CD4-positive, CD25-positive, alpha-beta regulatory T cell (primary cell): Measurements from ENCODE around the gene CCDC187. TPM values are rescaled to one million over a fixed set of nuclear protein-coding genes. Genes with fewer than 3 reads are reported as not detected.

Experiments used
- ATAC-seq, 2 donors: fragments of 150-1000 bp; cut with Tn5 transposase; one replicate each; pipeline ENCODE4 v1.10.0; 2021; ENCODE audit warnings: low read depth in 2 of 2, moderate number of reproducible peaks in 2 of 2, moderate library complexity in 1 of 2
- DNase-seq, 3 donors: peaks; one replicate each; pipeline versions ENCODE4 v3.0.0 to v3.0.0-alpha.2; 2012 to 2022; ENCODE audit warnings: mixed read lengths in 1 of 3
- H3K27ac ChIP-seq: one replicate; pipeline ENCODE4 v1.7.0; 2013; ENCODE audit warnings: mild to moderate bottlenecking, low read length; ENCODE audit not compliant: insufficient read depth, poor library complexity, severe bottlenecking
- H3K27me3 ChIP-seq: one replicate; pipeline ENCODE4 v1.7.0; 2013; ENCODE audit warnings: low read length; ENCODE audit not compliant: control insufficient read depth, insufficient read depth
- H3K36me3 ChIP-seq: one replicate; pipeline ENCODE4 v1.7.0; 2013; ENCODE audit warnings: mild to moderate bottlenecking, low read length, moderate library complexity; ENCODE audit not compliant: control insufficient read depth, insufficient read depth
- H3K4me1 ChIP-seq: 2 replicates; pipeline ENCODE4 v1.7.0; 2013; ENCODE audit warnings: mild to moderate bottlenecking, low read length; ENCODE audit not compliant: insufficient read depth, control insufficient read depth, poor library complexity, severe bottlenecking
- H3K4me3 ChIP-seq: one replicate; pipeline ENCODE4 v1.7.0; 2013; ENCODE audit warnings: low read depth, mild to moderate bottlenecking, low read length, moderate library complexity
- H3K9me3 ChIP-seq, 2 experiments: 1 replicate in 1 of 2; 2 replicates in 1 of 2; pipeline ENCODE4 v1.7.0; 2013; ENCODE audit warnings: low read length in 2 of 2, mild to moderate bottlenecking in 1 of 2, moderate library complexity in 1 of 2; ENCODE audit not compliant: control insufficient read depth in 2 of 2
- H3K27ac Mint-ChIP-seq, 3 donors: one replicate each; pipeline ENCODE4 v1.8.0; 2020 to 2022; ENCODE audit warnings: mild to moderate bottlenecking in 3 of 3, mixed read lengths in 3 of 3, moderate library complexity in 2 of 3
- H3K27me3 Mint-ChIP-seq: one replicate; pipeline ENCODE4 v1.8.0; 2022; ENCODE audit warnings: mild to moderate bottlenecking, mixed read lengths
- H3K36me3 Mint-ChIP-seq: one replicate; pipeline ENCODE4 v1.8.0; 2020; ENCODE audit warnings: mixed read lengths
- H3K4me1 Mint-ChIP-seq, 4 donors: one replicate each; pipeline ENCODE4 v1.8.0; 2020 to 2022; ENCODE audit warnings: mixed read lengths in 4 of 4, mild to moderate bottlenecking in 1 of 4
- H3K4me3 Mint-ChIP-seq, 4 donors: one replicate each; pipeline ENCODE4 v1.8.0; 2020 to 2022; ENCODE audit warnings: mild to moderate bottlenecking in 4 of 4, mixed read lengths in 4 of 4, moderate library complexity in 3 of 4
- H3K9me3 Mint-ChIP-seq, 7 donors: one replicate each; pipeline ENCODE4 v1.8.0; 2020 to 2022; ENCODE audit warnings: mixed read lengths in 7 of 7, mild to moderate bottlenecking in 3 of 7, moderate library complexity in 2 of 7
- polyA plus RNA-seq, 4 donors: library from polyadenylated mRNA; unstranded; fragments of 300-500 nt; fragmentation: Illumina TruSeq; gene quantifications; one replicate each; pipeline ENCODE4 v1.2.3, GENCODE V29; 2021
- total RNA-seq: library from RNA; stranded (reverse); gene quantifications from one replicate; pipeline ENCODE4 v1.2.3, GENCODE V29; 2022

The CCDC187 gene
- total and polyA plus RNA-seq, 5 donors from 2014 or later, result not detected

DNA sequence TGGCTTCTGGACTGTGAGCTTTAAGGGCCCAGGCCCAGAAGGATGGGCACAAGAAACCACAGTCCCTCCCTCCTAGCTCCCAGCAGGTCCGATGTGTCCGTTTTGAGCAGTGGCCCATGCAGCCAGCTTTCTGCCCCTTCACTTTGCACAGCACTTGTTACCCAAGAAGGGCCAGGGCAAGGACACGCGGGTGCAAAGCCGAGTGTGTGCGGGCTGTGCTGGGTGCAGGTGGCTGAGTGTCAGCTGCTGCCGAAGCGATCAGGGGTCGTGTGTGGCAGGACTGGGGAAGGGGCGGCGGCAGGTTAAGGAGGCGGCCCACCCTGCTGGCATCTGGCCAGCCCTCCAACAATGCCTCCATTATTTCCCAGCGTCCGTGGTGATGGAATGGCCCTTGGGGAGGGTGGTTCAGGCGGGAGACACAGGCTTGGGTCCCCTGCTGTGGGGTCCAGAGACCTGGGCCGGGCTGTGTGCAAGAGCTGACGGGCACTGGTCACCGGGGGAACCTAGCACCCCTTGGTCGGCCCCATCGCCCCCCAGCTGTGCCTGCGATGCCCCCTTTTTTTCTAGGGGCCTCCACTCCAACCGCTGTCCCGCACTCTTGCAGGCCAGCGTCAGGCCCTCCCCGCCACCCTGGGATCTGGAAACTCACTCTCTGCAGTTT lies 99.6 kb downstream of the CCDC187 start:
- H3K4me1 ChIP-seq, result no peaks in the 10 kb centered on the region
- Mint-ChIP-seq H3K27me3 (peaks cover 30% of the 10 kb centered on the region), H3K36me3 (peaks cover 23% of the 10 kb centered on the region), H3K4me3 (peak overlapping the region in 1 of 4 donors; percentile 28), H3K9me3 (peaks cover 0 to 1% (median 0%) of the 10 kb centered on the region in 7 donors), H3K4me1 (peaks cover 0 to 2% (median 0%) of the 10 kb centered on the region in 4 donors), H3K27ac (no peak overlapping the region)
- H3K36me3 ChIP-seq, result peaks cover 9% of the 10 kb centered on the region
- no peak overlapping the region for H3K27ac ChIP-seq
- no peaks in the 10 kb centered on the region for H3K9me3 ChIP-seq
- H3K27me3 ChIP-seq, result no peaks in the 10 kb centered on the region
- no peak overlapping the region for H3K4me3 ChIP-seq
- DNase-seq (no peak), ATAC-seq (no peak)

DNA sequence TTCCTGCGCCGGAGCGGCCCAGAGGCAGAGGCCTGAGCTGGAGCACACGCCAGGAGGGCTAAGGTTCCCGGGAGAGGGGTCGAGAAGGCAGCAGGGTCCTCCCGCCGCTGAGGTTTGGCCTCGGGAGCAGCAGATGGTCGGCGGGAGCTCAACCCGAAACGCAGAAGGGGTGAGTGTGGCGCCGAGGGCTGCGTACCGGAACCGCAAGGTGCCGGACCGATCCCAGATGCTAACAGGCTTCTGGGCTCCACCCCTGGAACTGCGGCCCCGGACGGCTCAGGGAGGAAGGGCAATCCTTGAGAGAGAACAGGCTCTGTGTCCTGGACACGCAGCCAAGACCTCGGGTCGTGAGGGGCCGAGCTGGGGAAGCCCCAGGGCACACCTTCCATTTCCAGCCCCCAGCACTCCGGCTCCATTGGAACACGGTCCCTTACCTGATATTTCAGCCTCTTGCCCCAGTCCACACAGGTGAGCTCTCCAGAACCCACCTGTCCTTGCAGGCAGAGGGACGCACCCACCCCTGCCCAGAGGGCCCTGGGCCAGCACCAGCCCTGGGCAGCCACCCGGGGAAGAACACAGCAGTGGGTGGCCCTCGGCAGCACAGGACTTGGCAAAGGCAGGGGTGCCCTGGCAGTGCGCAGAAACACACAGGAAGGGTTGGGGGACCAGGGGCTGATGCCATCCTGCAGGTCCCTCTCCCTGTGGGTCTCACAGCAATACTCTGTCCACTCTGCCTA lies 100.3 kb downstream of the CCDC187 start:
- Mint-ChIP-seq H3K27me3 (peaks cover 31% of the 10 kb centered on the region), H3K27ac (peak overlapping the region in 1 of 3 donors; percentile 38), H3K4me3 (no peak overlapping the region), H3K4me1 (peaks cover 0 to 2% (median 0%) of the 10 kb centered on the region in 4 donors), H3K36me3 (peaks cover 19% of the 10 kb centered on the region), H3K9me3 (no peaks in the 10 kb centered on the region)
- H3K4me1 ChIP-seq, result no peaks in the 10 kb centered on the region
- H3K27me3 ChIP-seq, result no peaks in the 10 kb centered on the region
- no peaks in the 10 kb centered on the region for H3K9me3 ChIP-seq
- H3K4me3 ChIP-seq, result no peak overlapping the region
- H3K36me3 ChIP-seq, result peaks cover 3% of the 10 kb centered on the region
- DNase-seq (no peak), ATAC-seq (no peak)
- H3K27ac ChIP-seq, result no peak overlapping the region

DNA sequence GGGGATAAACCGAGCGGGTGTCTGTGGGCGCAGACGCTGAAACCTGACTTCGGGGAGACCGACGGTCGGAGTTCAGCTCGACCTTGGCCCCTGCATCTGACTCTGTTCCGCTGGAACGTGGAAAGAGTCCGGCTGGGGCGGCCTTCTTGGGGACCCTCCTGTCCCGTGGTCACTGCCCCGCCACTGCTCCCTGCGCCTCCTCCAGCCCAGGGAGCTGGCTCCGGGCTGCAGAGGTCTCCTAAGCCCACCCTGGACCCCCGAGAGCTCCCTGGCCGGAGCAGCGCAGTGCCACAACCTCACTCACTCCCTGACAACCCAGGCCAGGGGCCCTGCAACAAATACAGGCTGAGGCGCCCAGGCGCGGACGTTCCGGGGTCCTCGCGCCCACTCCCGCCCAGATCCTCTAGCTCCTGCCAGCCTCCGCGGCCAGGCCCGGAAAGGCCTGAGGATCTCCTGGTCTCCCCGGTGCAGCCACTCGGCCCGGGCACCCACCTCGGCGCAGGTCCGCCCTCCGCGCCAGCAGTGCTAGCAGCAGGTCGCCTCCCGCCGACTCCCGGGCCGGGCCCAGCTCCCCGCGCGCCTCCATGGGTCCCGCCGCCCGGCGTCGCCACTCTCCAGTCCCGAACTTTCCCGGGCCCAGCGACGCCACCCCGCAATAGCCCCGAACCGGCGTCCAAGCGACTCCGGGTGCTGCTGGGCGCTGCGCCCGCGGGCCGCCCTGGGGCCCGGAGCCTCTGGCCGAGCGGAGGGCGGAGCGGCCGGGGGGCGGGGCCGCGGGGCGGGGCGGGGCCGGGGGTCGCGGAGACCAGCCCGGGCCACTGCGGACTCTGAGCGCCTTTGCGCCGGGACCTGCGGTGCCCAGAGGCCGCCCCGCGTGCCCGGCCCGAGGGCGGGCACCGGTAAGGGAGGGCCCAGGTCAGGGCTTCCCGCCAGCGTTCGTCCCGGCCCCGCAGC lies 101.2 kb downstream of the CCDC187 start:
- Histone ChIP-seq H3K4me3 (no peak overlapping the region), H3K27me3 (no peaks in the 10 kb centered on the region), H3K27ac (no peak overlapping the region), H3K36me3 (no peaks in the 10 kb centered on the region), H3K9me3 (no peaks in the 10 kb centered on the region), H3K4me1 (no peaks in the 10 kb centered on the region)
- Mint-ChIP-seq H3K36me3 (peaks cover 14% of the 10 kb centered on the region), H3K27ac (no peak overlapping the region), H3K27me3 (peaks cover 39% of the 10 kb centered on the region), H3K4me3 (no peak overlapping the region), H3K9me3 (no peaks in the 10 kb centered on the region), H3K4me1 (peaks cover 0 to 4% (median 0%) of the 10 kb centered on the region in 4 donors)
- ATAC-seq (no peak), DNase-seq (no peak)

DNA sequence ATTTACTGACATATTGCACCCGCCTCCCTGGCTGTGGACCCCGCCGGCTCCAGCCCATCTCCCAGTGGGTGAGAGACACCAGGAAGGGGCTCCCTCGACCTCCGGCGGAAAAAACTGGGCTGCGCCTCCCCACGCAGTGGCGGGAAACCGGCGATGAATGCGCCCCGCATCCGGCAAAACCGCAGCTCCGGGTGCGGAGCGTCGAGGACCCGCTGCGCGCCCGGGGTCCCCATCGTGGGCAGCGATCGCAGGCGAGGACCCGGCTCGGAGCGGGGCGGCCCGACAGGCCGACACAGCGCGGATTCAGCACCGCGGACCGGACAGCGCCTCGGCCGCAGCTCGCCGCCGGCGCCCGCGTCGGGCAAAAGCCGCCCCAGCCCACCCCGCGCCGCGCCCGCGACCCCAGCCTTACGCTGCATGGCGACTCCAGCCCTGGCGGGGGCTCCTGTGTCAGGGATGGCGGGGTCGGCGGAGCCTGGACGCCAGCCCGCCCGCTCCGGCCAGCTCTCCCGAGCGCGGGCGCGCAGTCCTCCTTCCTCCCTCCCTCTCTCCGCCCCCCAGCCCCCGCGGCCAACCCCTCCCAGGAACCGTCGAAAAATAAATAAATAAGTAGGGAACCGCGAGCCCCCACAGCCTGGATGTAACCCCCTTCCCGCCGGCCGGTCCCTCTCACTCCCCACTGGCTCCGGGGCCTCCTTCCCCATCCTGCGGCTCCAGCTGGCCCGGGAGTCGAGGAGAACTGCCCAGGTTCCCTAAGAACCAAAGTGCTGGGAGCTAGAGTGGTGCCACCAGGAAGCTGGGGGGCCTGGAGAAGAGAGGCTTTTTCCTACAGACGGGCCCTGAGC lies 102.1 kb downstream of the CCDC187 start:
- Histone ChIP-seq H3K4me3 (no peak overlapping the region), H3K36me3 (no peaks in the 10 kb centered on the region), H3K9me3 (no peaks in the 10 kb centered on the region), H3K27me3 (no peaks in the 10 kb centered on the region), H3K27ac (no peak overlapping the region), H3K4me1 (no peaks in the 10 kb centered on the region)
- DNase-seq, result no peak
- Mint-ChIP-seq H3K9me3 (no peaks in the 10 kb centered on the region), H3K27ac (no peak overlapping the region), H3K36me3 (peaks cover 8% of the 10 kb centered on the region), H3K4me1 (peaks cover 0 to 4% (median 0%) of the 10 kb centered on the region in 4 donors), H3K27me3 (peaks cover 46% of the 10 kb centered on the region), H3K4me3 (no peak overlapping the region)
- ATAC-seq, result no peak

DNA sequence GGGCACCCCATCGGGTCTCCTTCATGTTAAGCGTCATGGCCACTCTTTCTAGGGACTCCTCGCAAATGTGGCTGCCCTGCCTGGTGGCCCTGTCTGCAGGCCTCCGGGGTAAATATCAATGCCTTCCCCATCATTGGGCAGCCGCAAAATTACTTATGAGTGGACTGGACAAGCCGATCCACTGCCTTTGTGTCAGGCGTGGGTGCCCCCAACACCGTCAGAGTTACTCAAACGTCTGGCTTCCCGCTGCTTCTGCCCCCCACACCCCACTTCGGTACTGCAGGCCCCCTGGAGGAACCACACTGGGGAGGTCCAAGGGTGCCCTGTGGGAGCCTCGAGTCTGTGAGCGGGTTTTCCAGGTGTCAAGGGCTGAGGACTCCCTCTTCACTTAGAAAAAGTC lies 102.7 kb downstream of the CCDC187 start:
- Mint-ChIP-seq H3K4me3 (no peak overlapping the region), H3K4me1 (peaks cover 0 to 10% (median 0%) of the 10 kb centered on the region in 4 donors), H3K9me3 (no peaks in the 10 kb centered on the region), H3K27ac (no peak overlapping the region), H3K27me3 (peaks cover 47% of the 10 kb centered on the region), H3K36me3 (peaks cover 3% of the 10 kb centered on the region)
- no peaks in the 10 kb centered on the region for H3K9me3 ChIP-seq
- ATAC-seq (no peak), DNase-seq (no peak)
- H3K36me3 ChIP-seq, result no peaks in the 10 kb centered on the region
- H3K4me1 ChIP-seq, result no peaks in the 10 kb centered on the region
- H3K27ac ChIP-seq, result no peak overlapping the region
- H3K4me3 ChIP-seq, result no peak overlapping the region
- no peaks in the 10 kb centered on the region for H3K27me3 ChIP-seq

DNA sequence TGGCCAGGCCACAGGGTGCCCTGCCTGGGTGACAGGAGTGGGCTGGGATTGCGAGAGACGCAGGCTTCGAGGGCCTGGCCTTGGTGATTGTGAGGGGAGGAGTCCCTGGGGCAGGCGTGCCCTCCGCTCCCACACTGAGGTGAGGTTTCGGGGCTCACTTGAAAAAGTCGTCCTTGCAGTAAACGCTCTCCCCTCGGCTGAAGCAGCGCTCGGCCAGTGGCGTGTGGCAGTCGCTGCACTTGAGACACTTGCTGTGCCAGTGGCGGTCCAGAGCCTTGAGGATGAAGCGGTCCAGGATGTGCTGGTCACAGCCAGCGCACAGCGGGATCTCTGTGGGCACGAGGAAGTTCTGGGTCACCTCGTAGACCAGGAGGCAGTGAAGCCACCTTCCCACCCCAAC lies 103.5 kb downstream of the CCDC187 start:
- no peaks in the 10 kb centered on the region for H3K36me3 Mint-ChIP-seq
- H3K27me3 ChIP-seq, result no peaks in the 10 kb centered on the region

More for the DNA sequence above, 103.5 kb downstream of the CCDC187 start:
- Histone ChIP-seq H3K27ac (no peak overlapping the region), H3K36me3 (no peaks in the 10 kb centered on the region), H3K4me1 (no peaks in the 10 kb centered on the region), H3K9me3 (no peaks in the 10 kb centered on the region), H3K4me3 (no peak overlapping the region)
- Mint-ChIP-seq H3K4me3 (no peak overlapping the region), H3K9me3 (no peaks in the 10 kb centered on the region), H3K27me3 (peaks cover 49% of the 10 kb centered on the region), H3K4me1 (peaks cover 0 to 8% (median 0%) of the 10 kb centered on the region in 4 donors), H3K27ac (no peak overlapping the region)
- ATAC-seq (no peak), DNase-seq (no peak)
